K562 (cell line): ENCODE results near the gene FTH1. TPM values are rescaled to one million over a fixed set of nuclear protein-coding genes. Genes with fewer than 3 reads are reported as not detected.
A peak's percentile ranks its signal among the peaks of the same experiment; 100 is the strongest.
"Not testable (repeated sequence)": the region's sequence is repeated elsewhere in the genome, so short reads cannot be mapped to it uniquely, and the experiment has no call there.

ENCODE experiments used
- ATAC-seq: fragments of 200-7000 bp; cut with Tn5 transposase; 3 replicates; pipeline ENCODE4 v1.9.1; 2020; ENCODE audit warnings: moderate library complexity
- BruUV-seq: library from RNA; stranded (reverse); fragments of 400-500 nt; replicated peaks from 2 replicates; lab custom pipeline; 2021; lab: Mats Ljungman, UMichigan
- CTCF ChIA-PET: fragments of 300-600 bp; formaldehyde crosslinking; extraction: SDS; loops from one replicate; lab custom pipeline; 2021; ENCODE audit warnings: low intra/inter-chr PET ratio; lab: Yijun Ruan, JAX
- POLR2A ChIA-PET: fragments of 300-600, 350-650 bp; sonication (Branson Sonifier 250); formaldehyde crosslinking; extraction: SDS; loops from one replicate; lab custom pipeline; 2021; ENCODE audit warnings: antibody characterized with exemption, inconsistent platforms; lab: Yijun Ruan, JAX
- DNase-seq, 4 experiments: peaks; one replicate each; pipeline versions ENCODE4 v3.0.0 to v3.0.0-alpha.2; 2011 to 2018; ENCODE audit warnings: low spot score in 3 of 4, mixed read lengths in 3 of 4; ENCODE audit errors: extremely low read depth in 1 of 4
- FAIRE-seq: peaks from 2 replicates; lab custom pipeline; 2011; peaks lifted over from hg19 to GRCh38; lab: Jason Lieb, UNC
- H2AFZ ChIP-seq: 2 replicates; pipeline ENCODE4 v1.6.0; 2011; ENCODE audit warnings: low read depth, low read length, control low read depth, inconsistent platforms
- H3K27ac ChIP-seq: fragments of 200-600 bp; 3 replicates; pipeline ENCODE4 v1.8.0; 2011; ENCODE audit warnings: low read depth, mild to moderate bottlenecking, control low read depth, inconsistent platforms, low read length, moderate library complexity, mixed read lengths; ENCODE audit errors: extremely low read depth
- H3K27me3 ChIP-seq, 2 experiments: fragments of 300-600 bp in 1 of 2; 2 replicates in 1 of 2; 3 replicates in 1 of 2; pipeline versions ENCODE4 v1.6.0 to v1.8.0; 2011; ENCODE audit warnings: inconsistent platforms in 2 of 2, low read length in 2 of 2, mild to moderate bottlenecking in 1 of 2, mixed read lengths in 1 of 2, moderate library complexity in 1 of 2; ENCODE audit not compliant: control insufficient read depth in 2 of 2, insufficient read depth in 2 of 2
- H3K36me3 ChIP-seq: fragments of 300-600 bp; 3 replicates; pipeline ENCODE4 v1.8.0; 2011; ENCODE audit warnings: mild to moderate bottlenecking, low read length, inconsistent platforms; ENCODE audit not compliant: control insufficient read depth, insufficient read depth
- H3K4me1 ChIP-seq, 2 experiments: fragments of 200-600 bp in 1 of 2; replicated peaks in 1 of 2; 2 replicates in 1 of 2; 3 replicates in 1 of 2; pipeline versions ENCODE4 v1.5.1 to v1.8.0; 2011; ENCODE audit warnings: inconsistent platforms in 2 of 2, low read length in 2 of 2, mild to moderate bottlenecking in 1 of 2, mixed read lengths in 1 of 2, moderate library complexity in 1 of 2; ENCODE audit not compliant: control insufficient read depth in 2 of 2, insufficient read depth in 2 of 2
- H3K4me2 ChIP-seq: 2 replicates; pipeline ENCODE4 v1.6.1; 2011; ENCODE audit warnings: low read length, control low read depth, inconsistent platforms, mixed read lengths; ENCODE audit not compliant: insufficient read depth
- H3K4me3 ChIP-seq: fragments of 200-600 bp; sonication (generic), shearing (Covaris generic); 2 replicates; pipeline ENCODE4 v1.5.1; 2016; ENCODE audit warnings: control low read depth, inconsistent platforms
- H3K79me2 ChIP-seq: fragments of 200-600 bp; 3 replicates; pipeline ENCODE4 v1.8.0; 2011; ENCODE audit warnings: low read length, inconsistent platforms; ENCODE audit not compliant: control insufficient read depth, insufficient read depth
- H3K9ac ChIP-seq, 2 experiments: 2 replicates each; pipeline versions ENCODE4 v1.6.0 to v1.6.1; 2011; ENCODE audit warnings: low read depth in 2 of 2, low read length in 2 of 2, control low read depth in 1 of 2, inconsistent platforms in 1 of 2, mild to moderate bottlenecking in 1 of 2, mixed read lengths in 1 of 2; ENCODE audit not compliant: insufficient read depth in 1 of 2
- H3K9me1 ChIP-seq: one replicate; pipeline ENCODE4 v1.6.0; 2011; ENCODE audit warnings: inconsistent platforms, mild to moderate bottlenecking, low read length, moderate library complexity; ENCODE audit not compliant: control insufficient read depth, insufficient read depth
- H3K9me3 ChIP-seq: replicated peaks from 2 replicates; pipeline ENCODE4 v1.5.1; 2011; ENCODE audit warnings: low read depth, low read length, inconsistent platforms; ENCODE audit not compliant: control insufficient read depth, insufficient read depth
- H4K20me1 ChIP-seq: replicated peaks from 2 replicates; pipeline ENCODE4 v1.6.1; 2011; ENCODE audit warnings: low read length, inconsistent platforms, mixed read lengths; ENCODE audit not compliant: control insufficient read depth, insufficient read depth
- CEBPB ChIP-seq: fragments of 450-650 bp; IDR thresholded peaks from 2 replicates; pipeline ENCODE4 v1.6.1; 2016; ENCODE audit warnings: missing genetic modification characterization, missing compliant biosample characterization
- HDAC1 ChIP-seq, 2 experiments: fragments of 450-650 bp; IDR thresholded peaks; 2 replicates each; pipeline ENCODE4 v1.6.1; 2016 to 2017; ENCODE audit warnings: inconsistent platforms in 1 of 2, mild to moderate bottlenecking in 1 of 2, moderate library complexity in 1 of 2
- KAT7 ChIP-seq: sonication (generic); formaldehyde crosslinking; IDR thresholded peaks from 2 replicates; pipeline ENCODE4 v1.8.0; 2022; ENCODE audit warnings: missing genetic modification reagents, mild to moderate bottlenecking, borderline replicate concordance
- KDM1A ChIP-seq, 2 experiments: fragments of 450-650 bp; IDR thresholded peaks; 2 replicates each; pipeline ENCODE4 v1.6.1; 2016; ENCODE audit warnings: mild to moderate bottlenecking in 2 of 2
- NCOR1 ChIP-seq: fragments of 450-650 bp; IDR thresholded peaks from 2 replicates; pipeline ENCODE4 v1.6.1; 2016; ENCODE audit warnings: mild to moderate bottlenecking, moderate library complexity
- NKRF ChIP-seq: fragments of 450-650 bp; IDR thresholded peaks from 2 replicates; pipeline ENCODE4 v1.6.1; 2016; ENCODE audit warnings: borderline replicate concordance
- POLR2A ChIP-seq: fragments of 450-650 bp; conservative IDR thresholded peaks from 2 replicates; pipeline ENCODE4 v1.6.1; 2016
- TAL1 ChIP-seq: fragments of 450-650 bp; IDR thresholded peaks from 2 replicates; pipeline ENCODE4 v1.6.1; 2016; ENCODE audit warnings: mild to moderate bottlenecking
- THRB ChIP-seq: fragments of 450-650 bp; formaldehyde crosslinking; conservative IDR thresholded peaks from 2 replicates; pipeline ENCODE4 v1.4.0; 2022; ENCODE audit warnings: mild to moderate bottlenecking, missing genetic modification characterization
- ZFX ChIP-seq: sonication (generic); formaldehyde crosslinking; IDR thresholded peaks from 2 replicates; pipeline ENCODE4 v1.8.0; 2022; ENCODE audit warnings: mild to moderate bottlenecking, missing genetic modification reagents, moderate library complexity
- ZNF444 ChIP-seq: fragments of 250-450 bp; sonication (Bioruptor Pico); IDR thresholded peaks from 2 replicates; pipeline ENCODE4 v1.4.0; 2020; ENCODE audit warnings: mild to moderate bottlenecking, moderate library complexity
- ZNF592 ChIP-seq: fragments of 450-650 bp; IDR thresholded peaks from 2 replicates; pipeline ENCODE4 v1.6.1; 2017; ENCODE audit warnings: antibody characterized with exemption, mild to moderate bottlenecking
- WGBS: fragments of 100-300 bp; shearing (Covaris generic); methylation state at CpG from one replicate; pipeline ENCODE4 v1.1.6; 2016; ENCODE audit warnings: low coverage, mixed read lengths; ENCODE audit not compliant: insufficient coverage; ENCODE audit errors: missing lambda C conversion rate; 5-methylcytosine and 5-hydroxymethylcytosine counted together
- in situ Hi-C: fragments of 300-500 bp; cut with MboI; formaldehyde crosslinking; loops from 4 replicates; pipeline ENCODE4 v1.15.0; 2018; ENCODE audit warnings: inconsistent platforms, mixed read lengths
- intact Hi-C: fragments of 100-400 bp; cut with micrococcal nuclease; formaldehyde crosslinking; loops from 2 replicates; pipeline ENCODE4 v1.14.2; 2022
- polyA plus RNA-seq, 8 experiments: library from polyadenylated mRNA; depleted of rRNA in 4 of 8; stranded (reverse) in 5 of 8; unstranded in 3 of 8; fragments of >200 nt; fragmentation: Nextera tagmentation in 2 of 8; fragmentation: Illumina TruSeq in 1 of 8; extraction: Ambion mirVana in 2 of 8; extraction: Trizol in 1 of 8; gene quantifications; 2 replicates each; pipeline versions ENCODE4 v1.2.1 to v1.2.3, GENCODE V29; 2011 to 2014; ENCODE audit warnings: inconsistent platforms in 1 of 8, missing spikeins in 1 of 8
- total RNA-seq, 7 experiments: library from RNA; depleted of rRNA in 6 of 7; stranded (reverse); fragments of >200 nt in 6 of 7; fragmentation: Illumina TruSeq in 2 of 7; extraction: Trizol in 2 of 7; gene quantifications; 2 replicates each; pipeline versions ENCODE4 v1.2.1 to v1.2.3, GENCODE V29; 2011 to 2021; ENCODE audit warnings: low replicate concordance in 1 of 7

The FTH1 gene
- total and polyA plus RNA-seq, 9 of the 15 experiments (the other 6 are each of a cell fraction or from before 2014, with no cell fraction given), result 370 to 3,146 (median 802) TPM

GRCh38 chr11:61966734-61967115, 709 bp downstream of the FTH1 start (continued):
- TF ChIP-seq THRB (CRISPR knock-in tag) (0 out of 2 replicates have a peak, but pooled peaks have one; percentile 41), NCOR1 (peak; percentile 91), ZNF444 (CRISPR knock-in tag) (no peak)

- H3K79me2 ChIP-seq, result peaks cover 64% of the 10 kb centered on the region
- peaks cover 39% of the 10 kb centered on the region for H3K36me3 ChIP-seq
- ATAC-seq, H3K9me3 ChIP-seq, H3K9me1 ChIP-seq, H3K27me3 ChIP-seq, FAIRE-seq, H2AFZ ChIP-seq, CTCF ChIA-PET: not testable (repeated sequence)
- 2% methylated on average over 9 of the region's 9 CpGs for WGBS
- peaks cover 43% of the 10 kb centered on the region for H4K20me1 ChIP-seq
- BruUV-seq, result TSS peak; percentile 72
- in situ Hi-C loops, result loop anchor here (5.0 kb wide), 1 partner anchor 63 kb away; no protein-coding TSS in a partner anchor
- H3K9ac ChIP-seq, result peak overlapping the region in 1 of 2 experiments; percentile 92; a peak in 2 of 4 replicates
- peak overlapping the region; percentile 40; the same call in 2 of the 3 replicates for H3K27ac ChIP-seq
- peak overlapping the region; percentile 96 for H3K4me2 ChIP-seq
- intact Hi-C loops, result loop anchor here (5.0 kb wide), 1 partner anchor 88 kb away; no protein-coding TSS in a partner anchor
- H3K4me3 ChIP-seq, result peak overlapping the region; percentile 80
- DNase-seq, result peak in 1 of 4 experiments; percentile 63
- POLR2A ChIA-PET, result interaction anchor here (0.6 to 11.8 kb wide), 39 partner anchors 6 to 923 kb away, joined by 3 to 327 read pairs (median 6); partner anchors contain the start of genes BEST1, FEN1, INCENP and RAB3IL1
- H3K4me1 ChIP-seq, result peaks cover 40 to 45% of the 10 kb centered on the region in 2 experiments
- TF ChIP-seq ZNF592 (0 out of 2 replicates have a peak, but pooled peaks have one; percentile 60), ZFX (0 out of 2 replicates have a peak, but pooled peaks have one; percentile 30), HDAC1 (IDR thresholded peaks at IDR 0.05) (peak in 1 of 2 experiments; percentile 48; a peak in 2 of 4 replicates), CEBPB (tag) (peak; percentile 99), TAL1 (peak; percentile 74; the same call in 1 of the 2 replicates), POLR2A (peak; percentile 20; the same call in 1 of the 2 replicates), NKRF (peak; percentile 62; the same call in 1 of the 2 replicates), KDM1A (IDR thresholded peaks at IDR 0.05) (0 out of 4 replicates have a peak, but pooled peaks have one; percentile 23 to 43), KAT7 (CRISPR knock-in tag) (peak; percentile 70; the same call in 1 of the 2 replicates)
These were observed 2.7 kb downstream of the FTH1 start for GRCh38 chr11:61964666-61965271.
